K562 (cell line): ENCODE results near the gene STAB1. TPM values are rescaled to one million over a fixed set of nuclear protein-coding genes. Genes with fewer than 3 reads are reported as not detected.
A peak's percentile ranks its signal among the peaks of the same experiment; 100 is the strongest.

ENCODE experiments used
- CSDE1 ChIP-seq, 2 experiments: fragments of 450-650 bp; IDR thresholded peaks; 2 replicates each; pipeline ENCODE4 v1.6.1; 2016; ENCODE audit warnings: mild to moderate bottlenecking in 1 of 2
- ETS1 ChIP-seq: conservative IDR thresholded peaks from 2 replicates; pipeline ENCODE4 v1.6.1; 2011; ENCODE audit warnings: low read depth, mild to moderate bottlenecking, low read length; ENCODE audit not compliant: control insufficient read depth
- HIVEP1 ChIP-seq: fragments of 250-450 bp; sonication (Bioruptor Pico); IDR thresholded peaks from 2 replicates; pipeline ENCODE4 v1.4.0; 2020; ENCODE audit warnings: mild to moderate bottlenecking
- ILK ChIP-seq: fragments of 450-650 bp; IDR thresholded peaks from 2 replicates; pipeline ENCODE4 v1.6.1; 2016; ENCODE audit warnings: missing genetic modification characterization, low read depth, mild to moderate bottlenecking, missing compliant biosample characterization, moderate library complexity, borderline replicate concordance
- KLF16 ChIP-seq: IDR thresholded peaks from 2 replicates; pipeline ENCODE4 v1.6.1; 2016; ENCODE audit warnings: antibody characterized with exemption
- PHF8 ChIP-seq: fragments of 200-600 bp; sonication (generic); IDR thresholded peaks from 2 replicates; pipeline ENCODE4 v1.6.1; 2012; ENCODE audit warnings: mixed run types, mild to moderate bottlenecking, inconsistent platforms, low read length, moderate library complexity, borderline replicate concordance
- POLR2AphosphoS5 ChIP-seq: IDR thresholded peaks from 2 replicates; pipeline ENCODE4 v1.6.1; 2011; ENCODE audit warnings: mild to moderate bottlenecking, low read depth, low read length, moderate library complexity; ENCODE audit not compliant: control insufficient read depth, insufficient read depth
- RAD51 ChIP-seq: fragments of 450-650 bp; IDR thresholded peaks from 2 replicates; pipeline ENCODE4 v1.7.1; 2016; ENCODE audit warnings: low read depth, mild to moderate bottlenecking, borderline replicate concordance
- USF1 ChIP-seq: sonication (generic); formaldehyde crosslinking; IDR thresholded peaks from 2 replicates; pipeline ENCODE4 v1.9.0; 2022; ENCODE audit warnings: mild to moderate bottlenecking, missing genetic modification reagents
- XRCC5 ChIP-seq: fragments of 200-400 bp; formaldehyde crosslinking; IDR thresholded peaks from 2 replicates; pipeline ENCODE4 v1.6.1; 2017; ENCODE audit warnings: low read depth, mild to moderate bottlenecking, low read length
- ZNF239 ChIP-seq: fragments of 250-450 bp; sonication (Bioruptor Pico); IDR thresholded peaks from 2 replicates; pipeline ENCODE4 v1.4.0; 2020; ENCODE audit warnings: mild to moderate bottlenecking
- polyA plus RNA-seq, 8 experiments: library from polyadenylated mRNA; depleted of rRNA in 4 of 8; stranded (reverse) in 5 of 8; unstranded in 3 of 8; fragments of >200 nt; fragmentation: Nextera tagmentation in 2 of 8; fragmentation: Illumina TruSeq in 1 of 8; extraction: Ambion mirVana in 2 of 8; extraction: Trizol in 1 of 8; gene quantifications; 2 replicates each; pipeline versions ENCODE4 v1.2.1 to v1.2.3, GENCODE V29; 2011 to 2014; ENCODE audit warnings: inconsistent platforms in 1 of 8, missing spikeins in 1 of 8
- total RNA-seq, 7 experiments: library from RNA; depleted of rRNA in 6 of 7; stranded (reverse); fragments of >200 nt in 6 of 7; fragmentation: Illumina TruSeq in 2 of 7; extraction: Trizol in 2 of 7; gene quantifications; 2 replicates each; pipeline versions ENCODE4 v1.2.1 to v1.2.3, GENCODE V29; 2011 to 2021; ENCODE audit warnings: low replicate concordance in 1 of 7
- TF ChIP-seq, protein P1 (sequence below): fragments of 450-650 bp; formaldehyde crosslinking; IDR thresholded peaks from 2 replicates; pipeline ENCODE4 v1.4.0; 2020; ENCODE audit warnings: mild to moderate bottlenecking
- TF ChIP-seq, protein P2 (sequence below): fragments of 200-800 bp; sonication (Bioruptor generic); IDR thresholded peaks from 2 replicates; pipeline ENCODE4 v1.6.1; 2016; ENCODE audit warnings: missing genetic modification characterization, missing compliant biosample characterization

Gene STAB1
- total and polyA plus RNA-seq, 9 of the 15 experiments (the other 6 are each of a cell fraction or from before 2014, with no cell fraction given) = 0.20 to 3.9 (median 1.2) TPM

- TF ChIP-seq CSDE1 (IDR thresholded peaks at IDR 0.05) (no peak), ETS1 (peak; percentile 91), XRCC5 (no peak), RAD51 (peak; percentile 76), PHF8 (peak; percentile 85), USF1 (CRISPR knock-in tag) (peak; percentile 94), POLR2AphosphoS5 (peak; percentile 85), KLF16 (no peak), ZNF239 (no peak), HIVEP1 (no peak), ILK (tag) (no peak)
- TF ChIP-seq, protein P1, sequence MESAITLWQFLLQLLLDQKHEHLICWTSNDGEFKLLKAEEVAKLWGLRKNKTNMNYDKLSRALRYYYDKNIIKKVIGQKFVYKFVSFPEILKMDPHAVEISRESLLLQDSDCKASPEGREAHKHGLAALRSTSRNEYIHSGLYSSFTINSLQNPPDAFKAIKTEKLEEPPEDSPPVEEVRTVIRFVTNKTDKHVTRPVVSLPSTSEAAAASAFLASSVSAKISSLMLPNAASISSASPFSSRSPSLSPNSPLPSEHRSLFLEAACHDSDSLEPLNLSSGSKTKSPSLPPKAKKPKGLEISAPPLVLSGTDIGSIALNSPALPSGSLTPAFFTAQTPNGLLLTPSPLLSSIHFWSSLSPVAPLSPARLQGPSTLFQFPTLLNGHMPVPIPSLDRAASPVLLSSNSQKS (CRISPR knock-in tag) = no peak
- TF ChIP-seq, protein P2, sequence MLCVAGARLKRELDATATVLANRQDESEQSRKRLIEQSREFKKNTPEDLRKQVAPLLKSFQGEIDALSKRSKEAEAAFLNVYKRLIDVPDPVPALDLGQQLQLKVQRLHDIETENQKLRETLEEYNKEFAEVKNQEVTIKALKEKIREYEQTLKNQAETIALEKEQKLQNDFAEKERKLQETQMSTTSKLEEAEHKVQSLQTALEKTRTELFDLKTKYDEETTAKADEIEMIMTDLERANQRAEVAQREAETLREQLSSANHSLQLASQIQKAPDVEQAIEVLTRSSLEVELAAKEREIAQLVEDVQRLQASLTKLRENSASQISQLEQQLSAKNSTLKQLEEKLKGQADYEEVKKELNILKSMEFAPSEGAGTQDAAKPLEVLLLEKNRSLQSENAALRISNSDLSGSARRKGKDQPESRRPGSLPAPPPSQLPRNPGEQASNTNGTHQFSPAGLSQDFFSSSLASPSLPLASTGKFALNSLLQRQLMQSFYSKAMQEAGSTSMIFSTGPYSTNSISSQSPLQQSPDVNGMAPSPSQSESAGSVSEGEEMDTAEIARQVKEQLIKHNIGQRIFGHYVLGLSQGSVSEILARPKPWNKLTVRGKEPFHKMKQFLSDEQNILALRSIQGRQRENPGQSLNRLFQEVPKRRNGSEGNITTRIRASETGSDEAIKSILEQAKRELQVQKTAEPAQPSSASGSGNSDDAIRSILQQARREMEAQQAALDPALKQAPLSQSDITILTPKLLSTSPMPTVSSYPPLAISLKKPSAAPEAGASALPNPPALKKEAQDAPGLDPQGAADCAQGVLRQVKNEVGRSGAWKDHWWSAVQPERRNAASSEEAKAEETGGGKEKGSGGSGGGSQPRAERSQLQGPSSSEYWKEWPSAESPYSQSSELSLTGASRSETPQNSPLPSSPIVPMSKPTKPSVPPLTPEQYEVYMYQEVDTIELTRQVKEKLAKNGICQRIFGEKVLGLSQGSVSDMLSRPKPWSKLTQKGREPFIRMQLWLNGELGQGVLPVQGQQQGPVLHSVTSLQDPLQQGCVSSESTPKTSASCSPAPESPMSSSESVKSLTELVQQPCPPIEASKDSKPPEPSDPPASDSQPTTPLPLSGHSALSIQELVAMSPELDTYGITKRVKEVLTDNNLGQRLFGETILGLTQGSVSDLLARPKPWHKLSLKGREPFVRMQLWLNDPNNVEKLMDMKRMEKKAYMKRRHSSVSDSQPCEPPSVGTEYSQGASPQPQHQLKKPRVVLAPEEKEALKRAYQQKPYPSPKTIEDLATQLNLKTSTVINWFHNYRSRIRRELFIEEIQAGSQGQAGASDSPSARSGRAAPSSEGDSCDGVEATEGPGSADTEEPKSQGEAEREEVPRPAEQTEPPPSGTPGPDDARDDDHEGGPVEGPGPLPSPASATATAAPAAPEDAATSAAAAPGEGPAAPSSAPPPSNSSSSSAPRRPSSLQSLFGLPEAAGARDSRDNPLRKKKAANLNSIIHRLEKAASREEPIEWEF = no peak
These were observed 41.4 kb downstream of the STAB1 start, which contains the start of gene UQCC5 (continued) for GRCh38 chr3:52536369-52537164.
